NK-92 (cell line): ENCODE measurements around the gene SLC29A3.

ENCODE experiments used
- DNase-seq: peaks from one replicate; lab custom pipeline; 2025; ENCODE audit not compliant: unreplicated experiment; lab: John Stamatoyannopoulos, UW

The SLC29A3 gene

DNA sequence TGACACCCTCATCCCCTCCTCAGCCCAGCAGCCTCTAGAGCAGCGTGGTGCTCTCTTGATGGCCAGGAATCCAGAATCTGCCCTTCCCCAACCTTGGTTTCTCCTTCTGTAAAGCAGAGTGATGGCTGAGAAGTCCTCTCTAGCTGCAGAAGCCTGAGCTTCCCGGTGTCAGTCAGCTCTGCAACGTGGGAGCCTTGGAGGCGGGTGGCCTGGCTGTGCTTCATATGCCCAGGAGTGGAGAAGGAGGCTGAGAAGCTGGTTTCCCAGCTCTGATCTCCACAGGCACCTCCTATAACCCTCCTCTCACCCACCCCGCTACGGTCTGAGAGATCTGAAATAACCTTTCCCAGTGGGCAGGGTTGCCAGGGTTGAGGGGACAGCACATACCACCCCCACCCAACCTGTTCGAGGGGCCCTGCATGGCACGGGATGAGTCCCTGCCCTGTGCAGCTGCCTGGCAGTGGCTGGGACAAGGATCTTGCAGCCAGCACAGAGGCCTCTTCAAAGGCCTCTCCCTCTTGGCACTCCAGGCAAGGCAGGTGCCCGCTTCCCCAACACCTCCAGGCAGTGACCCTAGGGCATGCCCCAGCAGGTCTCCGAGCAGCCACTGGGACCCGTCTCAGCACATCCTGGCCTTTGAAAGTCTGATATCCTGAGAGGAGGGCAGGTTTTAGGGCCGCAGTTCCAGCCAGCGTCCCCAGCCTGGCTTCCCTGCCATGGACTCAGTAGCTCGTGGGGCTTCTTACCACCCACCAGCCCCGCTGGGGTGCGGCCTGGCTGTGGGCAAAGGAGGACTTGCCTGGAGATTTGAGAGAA, 18.3 kb upstream of the SLC29A3 start:
- DNase-seq, result no peak

DNA sequence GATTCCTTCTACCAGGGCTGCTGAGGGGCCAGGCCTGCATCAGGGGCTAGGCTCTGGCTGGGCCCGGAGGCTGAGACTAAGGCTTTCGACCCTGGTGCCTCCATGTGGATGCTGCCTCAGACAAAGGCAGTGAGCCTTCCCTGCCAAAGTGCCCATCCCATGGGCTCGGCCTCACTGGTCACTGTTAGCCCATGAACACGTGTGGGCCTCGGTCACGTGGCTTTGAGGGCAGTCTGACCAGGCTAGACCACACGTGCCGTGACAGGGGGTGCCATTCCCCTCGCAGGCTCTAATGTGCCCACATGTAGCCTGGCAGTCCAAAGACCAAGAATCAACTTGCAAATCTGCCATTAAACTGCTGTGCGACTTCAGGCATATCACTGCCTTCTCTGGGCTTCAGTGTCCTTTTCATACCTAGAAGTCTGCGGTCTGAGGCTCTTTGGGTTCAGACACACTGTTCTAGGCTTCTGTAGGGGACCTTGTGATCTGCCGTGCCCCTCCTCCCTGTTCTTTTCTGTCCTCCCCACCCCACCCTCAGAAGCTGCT, 17.6 kb upstream of the SLC29A3 start:
- no peak for DNase-seq

DNA sequence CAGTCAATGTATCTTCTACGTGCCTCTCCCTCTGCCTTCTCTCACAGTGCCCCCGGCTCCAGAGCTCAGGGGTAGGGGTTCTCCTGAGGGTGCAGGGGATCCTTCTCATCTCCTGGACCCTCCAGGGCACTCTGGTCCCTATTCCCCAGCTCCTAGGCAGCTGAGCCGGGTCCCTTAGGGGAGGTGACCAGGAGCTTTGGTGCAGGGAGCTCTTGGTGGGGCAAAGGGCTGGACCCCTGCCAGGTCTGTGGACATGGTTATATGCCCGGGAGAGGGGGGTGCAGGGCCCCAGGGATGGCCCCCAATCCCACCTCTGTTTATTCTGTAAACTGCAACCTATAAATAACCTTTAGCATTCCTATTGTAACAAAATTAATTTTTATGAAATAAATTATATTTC, 16.6 kb upstream of the SLC29A3 start:
- no peak for DNase-seq

DNA sequence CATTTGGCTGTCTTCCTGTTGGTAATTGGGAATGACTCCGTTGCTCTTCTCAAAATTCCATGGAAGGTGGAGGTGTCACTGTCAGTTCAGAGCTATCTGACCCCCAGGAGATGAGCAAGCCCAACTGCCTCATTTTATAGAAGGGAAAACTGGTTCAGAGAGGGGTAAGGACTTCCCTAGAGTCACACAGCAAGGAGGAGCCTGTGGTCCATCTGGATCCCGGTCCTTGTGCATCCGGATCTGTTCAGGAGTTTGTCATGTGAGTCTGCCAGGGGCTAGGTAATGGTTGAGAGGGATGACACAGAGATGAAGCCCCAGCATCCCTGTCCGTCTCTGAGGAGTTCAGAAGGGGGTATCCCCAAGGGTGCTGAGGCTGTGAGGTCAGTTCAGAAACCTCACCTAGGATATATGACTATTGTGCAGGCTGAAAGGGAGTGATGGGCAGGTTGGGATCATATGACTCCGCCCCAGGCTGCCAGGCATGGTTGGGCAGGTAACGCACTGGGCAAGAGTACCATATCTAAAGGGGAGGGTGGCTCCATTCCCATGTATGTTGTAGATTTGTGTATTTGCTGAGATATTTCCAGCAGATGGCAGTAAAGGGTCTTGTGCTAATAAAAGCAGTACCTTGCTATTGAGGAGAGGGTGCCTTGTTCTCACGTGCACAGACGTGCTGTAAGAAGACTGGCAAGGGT, 16.0 kb upstream of the SLC29A3 start:
- no peak for DNase-seq

DNA sequence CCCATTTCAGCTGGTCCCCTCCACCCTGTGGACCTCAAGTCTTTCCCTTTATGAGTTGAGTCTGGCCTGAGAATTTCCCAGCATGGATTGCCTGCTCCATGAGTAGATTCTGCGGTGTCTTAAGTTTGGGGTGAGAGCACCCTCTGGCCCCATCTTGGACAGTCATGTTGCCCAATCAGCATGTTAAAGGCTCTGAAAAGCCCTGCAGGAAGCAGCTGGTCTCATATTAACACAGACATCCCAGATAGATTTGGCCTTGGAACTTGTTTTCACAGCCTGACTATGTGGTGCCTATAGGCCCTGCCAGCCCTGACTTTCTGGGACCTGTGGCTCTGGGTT, 15.5 kb upstream of the SLC29A3 start:
- DNase-seq, result no peak

DNA sequence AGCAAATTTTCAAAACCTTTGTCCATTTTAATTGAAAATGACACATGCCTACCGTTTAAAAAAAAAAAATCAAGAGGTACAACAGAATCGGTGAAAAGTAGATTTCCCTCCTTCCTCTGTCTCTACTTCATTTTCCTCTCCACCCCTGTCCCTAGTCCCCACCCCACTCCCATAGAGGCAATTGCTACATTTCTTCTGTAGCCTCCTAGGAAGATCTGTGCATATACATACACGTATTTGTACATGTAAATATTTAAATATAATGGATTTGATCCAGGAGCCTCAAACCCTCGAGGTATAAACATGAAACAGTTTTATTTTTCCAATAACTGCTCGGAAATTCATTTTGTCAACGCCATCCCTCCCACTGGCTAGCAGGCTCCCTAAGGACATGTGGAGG, 14.1 kb upstream of the SLC29A3 start:
- no peak for DNase-seq

DNA sequence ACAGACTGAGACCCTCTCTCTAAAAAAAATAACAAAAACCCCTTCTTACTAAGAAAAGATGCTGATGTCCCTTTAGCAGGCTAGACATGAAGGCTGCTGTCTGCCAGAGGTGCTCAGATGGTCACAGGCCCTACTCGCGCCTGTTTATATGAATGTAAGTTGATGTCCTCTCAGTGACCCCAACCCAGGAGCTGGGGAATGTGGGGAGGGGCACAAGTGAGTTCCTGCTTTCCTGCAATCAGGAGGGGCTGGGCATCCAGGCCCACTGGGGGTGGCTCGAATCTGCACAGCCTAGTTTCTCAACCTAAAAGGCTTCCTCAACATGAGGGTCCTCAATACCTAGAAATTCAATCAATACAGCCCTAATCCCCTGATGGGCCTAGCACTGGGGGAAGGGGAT, 12.1 kb upstream of the SLC29A3 start:
- DNase-seq, result no peak

DNA sequence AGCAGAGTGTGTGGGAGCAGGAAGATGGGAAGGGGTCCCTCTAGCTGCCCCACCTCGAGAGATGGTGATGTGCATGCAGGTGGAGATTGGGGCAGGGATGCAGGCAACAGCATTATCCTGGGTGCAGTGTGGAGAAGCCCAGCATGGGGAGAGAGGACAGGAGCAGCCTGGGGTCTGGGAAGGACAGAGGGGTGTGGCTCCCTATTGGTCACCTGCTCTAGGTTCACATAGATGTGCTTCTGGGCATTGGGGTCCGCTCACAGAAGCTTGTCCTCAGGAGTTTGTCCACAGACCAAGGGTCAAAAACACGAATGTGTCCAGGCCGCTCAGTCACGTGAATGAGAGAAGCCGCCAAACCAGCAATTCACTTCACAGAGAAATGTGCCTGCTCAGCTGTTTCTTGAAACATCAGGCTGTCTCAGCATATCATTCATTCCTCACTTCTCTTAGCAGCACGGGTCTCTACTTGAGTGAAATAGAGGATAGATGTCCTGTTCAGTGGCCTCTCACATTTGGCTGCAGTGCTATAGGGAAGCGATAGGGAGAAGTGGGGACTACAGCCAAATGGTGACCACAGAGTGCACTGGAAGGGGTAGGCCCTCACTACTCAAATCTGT, 11.5 kb upstream of the SLC29A3 start:
- no peak for DNase-seq

DNA sequence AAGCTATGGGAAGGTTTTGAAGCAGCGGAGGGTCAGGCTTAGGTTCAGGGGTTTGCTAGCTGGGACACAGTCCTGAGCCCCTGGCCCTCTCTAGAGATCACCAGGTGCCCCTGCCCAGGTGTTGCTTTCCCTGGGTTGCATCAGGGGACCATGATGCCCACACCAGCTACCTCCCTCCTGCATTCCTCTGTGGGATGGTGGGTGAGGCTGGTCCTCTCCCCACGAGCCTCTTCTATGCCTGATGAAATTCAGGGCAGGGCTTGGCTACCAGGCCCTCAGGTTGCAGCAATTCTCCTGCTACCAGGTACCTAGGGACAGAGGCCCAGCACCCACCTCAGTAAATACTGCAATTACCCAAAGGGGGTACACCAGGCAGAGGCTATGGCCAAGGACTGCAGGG, 10.8 kb upstream of the SLC29A3 start:
- no peak for DNase-seq

DNA sequence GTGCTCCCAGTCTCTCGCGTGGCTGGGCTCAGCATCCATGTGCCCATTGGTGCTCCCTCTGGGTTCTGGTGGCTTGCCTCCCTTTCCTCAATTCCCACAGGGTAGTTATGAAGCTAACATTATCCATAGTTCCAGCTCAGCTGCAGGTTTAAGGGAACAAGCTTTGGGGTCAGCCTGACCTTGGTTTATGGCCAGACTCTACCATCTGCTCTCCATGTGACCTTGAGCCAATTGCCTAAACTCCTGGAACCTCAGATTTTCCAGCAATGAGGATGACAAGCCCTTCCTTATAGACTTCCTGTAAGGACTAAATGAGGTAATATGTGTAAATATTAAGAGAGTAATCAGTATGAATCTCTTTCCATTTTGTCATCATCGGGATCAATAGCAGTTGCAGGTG, 10.1 kb upstream of the SLC29A3 start:
- no peak for DNase-seq

DNA sequence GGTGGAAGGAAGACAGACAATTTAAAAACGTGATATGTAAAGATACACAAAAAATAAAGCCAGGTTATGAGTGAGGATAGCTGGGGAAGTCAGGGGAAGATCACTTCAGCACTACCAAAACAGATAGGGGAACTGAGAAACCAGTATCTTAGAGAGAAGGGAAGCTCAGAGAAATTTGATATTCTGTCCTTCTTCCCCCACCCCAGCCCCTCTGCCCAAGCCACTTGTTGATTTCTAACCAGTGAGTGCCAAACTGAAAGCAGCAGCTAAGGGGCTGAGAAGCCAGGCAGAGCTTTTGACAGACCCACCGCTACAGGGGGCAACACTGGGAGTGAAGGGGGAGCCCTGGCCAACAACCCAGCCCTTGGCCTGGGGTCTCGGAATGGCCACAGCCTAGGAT, 9.1 kb upstream of the SLC29A3 start:
- DNase-seq, result no peak

DNA sequence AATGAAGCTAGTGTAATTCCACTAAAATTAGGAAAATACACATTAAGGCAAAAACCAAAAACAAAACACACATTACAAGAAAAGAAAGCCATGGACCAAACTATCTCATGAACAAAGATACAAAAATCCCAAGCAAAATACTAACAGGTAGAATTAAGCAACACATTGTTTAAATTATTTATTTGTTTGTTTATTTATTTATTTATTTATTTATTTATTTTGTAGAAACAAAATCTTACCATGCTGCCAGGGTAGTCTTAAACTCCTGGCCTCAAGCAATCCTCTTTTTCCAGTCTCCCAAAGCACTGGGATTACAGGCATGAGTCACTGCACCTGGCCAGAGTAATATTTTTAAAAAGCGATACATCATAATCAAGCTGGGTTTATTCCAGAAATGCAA, 6.8 kb upstream of the SLC29A3 start:
- no peak for DNase-seq

DNA sequence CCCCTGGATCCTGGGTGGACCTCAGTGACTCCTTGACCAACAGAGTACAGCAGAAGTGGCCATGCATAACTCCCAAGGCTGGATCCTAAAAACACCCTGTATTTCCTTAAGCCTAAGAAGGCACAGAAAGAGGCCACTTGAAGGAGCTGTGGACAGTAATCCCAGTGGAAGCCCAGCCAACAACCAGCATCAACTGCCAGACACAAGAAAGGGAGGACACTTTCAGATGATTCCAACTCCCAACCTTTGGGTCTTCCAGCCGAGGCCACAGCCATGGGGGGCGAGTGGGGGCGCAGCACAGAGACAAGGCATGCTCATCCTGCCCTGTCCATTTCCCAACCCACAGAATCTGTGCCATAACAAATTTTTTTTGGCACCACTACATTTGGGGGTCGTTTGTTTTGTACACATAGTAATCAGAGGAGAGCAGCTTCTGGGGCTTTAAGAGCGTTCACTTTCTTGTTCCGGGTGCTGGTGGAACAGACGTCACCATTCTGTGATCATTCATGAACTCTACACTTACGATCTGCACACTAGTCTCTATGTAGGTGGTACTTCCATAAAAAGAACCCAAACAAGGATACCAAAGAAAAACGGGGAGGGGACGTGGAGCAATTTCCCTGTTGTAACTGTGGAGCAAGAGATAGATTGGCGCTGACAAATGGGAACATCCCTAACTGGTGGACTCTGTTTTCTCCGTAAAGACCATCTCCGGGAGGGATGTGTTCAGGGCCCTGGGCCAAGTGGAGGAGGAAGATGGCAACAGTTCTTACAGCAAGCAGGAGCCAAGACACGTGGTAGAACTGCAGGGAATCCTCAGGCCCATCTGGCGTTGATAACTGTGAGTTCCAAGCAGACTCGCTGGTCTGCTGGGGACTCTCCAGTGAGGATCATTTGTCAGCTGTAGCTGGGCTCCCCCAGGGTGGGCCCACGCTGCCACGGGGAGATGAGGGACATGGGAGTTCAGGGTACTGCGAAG, 6.0 kb upstream of the SLC29A3 start:
- no peak for DNase-seq

DNA sequence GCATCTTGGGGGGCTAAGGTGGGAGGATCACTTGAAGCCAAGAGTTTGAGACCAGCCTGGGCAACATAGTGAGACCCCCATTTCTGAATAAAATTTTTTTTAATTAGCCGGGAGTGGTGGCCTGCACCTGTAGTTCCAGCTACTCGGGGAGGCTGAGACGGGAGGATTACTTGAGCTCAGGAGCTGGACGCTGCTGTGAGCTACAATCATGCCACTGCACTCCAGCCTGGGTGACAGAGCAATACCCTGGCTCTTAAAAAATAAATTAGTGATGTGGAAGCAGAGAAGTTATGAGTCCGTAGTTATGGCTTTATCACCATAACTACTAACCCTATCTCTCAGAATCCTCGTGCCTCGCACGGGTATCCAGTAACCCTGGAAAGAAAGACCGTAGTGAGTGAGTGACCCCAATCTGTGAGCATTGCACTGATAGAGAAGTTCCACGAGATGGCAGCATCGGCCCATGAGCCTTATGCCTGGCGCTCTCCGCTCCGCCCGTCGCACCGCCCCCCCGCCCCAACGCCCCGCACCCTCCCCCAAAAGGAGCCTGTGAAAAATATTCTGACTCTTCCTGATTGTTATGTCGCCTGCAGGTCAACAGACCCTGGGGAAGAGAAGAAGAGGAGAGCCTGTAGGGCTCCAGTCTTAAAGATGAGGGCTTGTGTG, 4.9 kb upstream of the SLC29A3 start:
- no peak for DNase-seq

DNA sequence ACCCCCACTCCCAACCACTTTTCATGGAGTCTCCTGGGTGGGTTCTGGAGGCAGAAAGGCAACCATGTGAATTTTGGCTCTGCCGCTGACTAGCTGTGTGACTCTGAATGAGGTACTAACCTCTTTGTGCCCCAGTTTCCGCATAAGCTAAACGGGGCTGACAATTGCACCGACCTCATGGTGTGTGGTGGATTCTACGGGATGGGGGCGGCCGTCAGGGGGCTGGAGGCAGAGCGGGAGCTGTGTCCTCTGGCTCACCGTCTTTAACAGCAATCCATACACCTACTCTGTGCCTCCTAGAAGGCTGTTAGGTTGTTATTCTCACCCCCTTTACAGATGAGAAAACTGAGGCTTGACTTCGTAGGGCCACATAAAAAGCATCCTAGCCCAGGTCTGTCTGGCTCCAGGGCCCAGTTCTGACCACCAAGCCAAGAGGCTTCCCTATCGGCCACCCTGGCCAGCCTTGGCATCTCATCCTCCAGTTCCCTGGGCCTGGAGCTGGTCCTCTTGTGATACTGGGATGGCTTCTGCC, 4.3 kb upstream of the SLC29A3 start:
- no peak for DNase-seq

DNA sequence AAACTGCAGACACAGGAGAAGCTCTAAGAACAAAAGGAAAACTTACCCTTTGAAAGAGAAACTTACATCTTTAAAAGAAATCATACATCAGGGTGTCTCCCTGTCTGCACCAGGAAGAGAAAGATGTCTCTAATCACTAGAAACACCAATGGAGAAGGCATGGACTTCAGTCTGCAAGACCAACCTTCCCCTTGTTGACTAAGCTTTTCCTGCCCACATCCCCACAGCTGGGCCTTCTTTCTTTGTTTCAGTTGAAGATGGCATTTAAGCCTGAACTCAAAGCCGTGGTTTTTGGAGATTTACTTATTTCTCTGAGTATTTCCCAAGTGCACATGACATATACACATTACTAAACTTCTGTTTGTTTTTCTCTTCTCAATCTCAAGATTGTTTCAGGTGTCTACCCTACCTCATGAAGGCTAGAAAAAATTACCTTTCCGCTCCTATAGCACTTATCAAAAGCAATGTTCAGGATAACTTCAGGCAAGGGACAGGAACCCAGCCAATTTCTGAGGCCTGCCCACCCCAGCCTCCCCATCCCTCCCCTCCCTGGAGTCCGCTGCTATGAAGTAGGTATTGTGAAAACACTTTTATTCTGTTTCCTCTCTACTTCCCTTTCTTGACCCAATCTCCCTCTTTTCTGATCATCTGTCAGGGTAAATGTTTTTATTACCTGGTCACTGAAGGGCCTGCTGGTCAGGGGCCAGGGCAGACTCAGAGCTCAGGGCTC, 2.8 kb upstream of the SLC29A3 start:
- DNase-seq, result no peak

DNA sequence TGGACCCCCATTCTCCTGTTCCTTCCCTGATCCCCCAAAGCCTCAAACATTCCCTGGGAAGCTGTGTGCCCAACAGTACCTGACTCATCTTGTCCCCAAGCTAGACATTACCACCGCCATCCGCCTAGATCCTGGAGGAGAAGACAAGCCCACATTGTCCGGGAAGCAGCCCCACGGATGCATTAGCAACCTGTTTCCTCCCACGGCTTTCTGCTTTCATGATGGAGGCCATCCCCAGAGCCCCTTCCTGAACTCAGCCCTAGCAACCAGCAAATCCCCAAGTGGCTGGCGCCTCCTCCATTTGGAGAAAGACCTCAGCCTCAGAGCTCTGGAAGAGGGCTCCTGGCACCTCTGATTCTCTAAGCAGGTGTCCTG, 2.3 kb upstream of the SLC29A3 start:
- DNase-seq, result no peak

DNA sequence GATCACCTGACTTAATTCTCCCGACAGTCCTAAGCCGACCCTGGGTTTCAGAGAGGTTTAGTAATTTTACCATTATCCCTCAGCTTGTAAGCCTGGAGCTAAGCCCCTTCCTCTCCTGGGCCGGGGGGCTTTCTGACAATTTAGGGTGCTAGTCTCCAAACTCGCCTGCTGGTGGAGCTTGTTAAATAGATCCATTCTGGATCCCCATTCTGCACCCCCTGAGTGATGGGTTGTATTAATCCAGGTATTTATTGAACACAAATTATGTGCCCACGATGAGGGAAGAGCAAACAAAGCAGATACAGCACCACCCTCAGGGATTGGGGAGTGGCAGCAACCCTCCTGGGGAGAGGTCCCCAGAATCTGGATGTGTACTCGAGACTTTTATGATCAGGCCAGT, 1.3 kb upstream of the SLC29A3 start:
- DNase-seq, result no peak

DNA sequence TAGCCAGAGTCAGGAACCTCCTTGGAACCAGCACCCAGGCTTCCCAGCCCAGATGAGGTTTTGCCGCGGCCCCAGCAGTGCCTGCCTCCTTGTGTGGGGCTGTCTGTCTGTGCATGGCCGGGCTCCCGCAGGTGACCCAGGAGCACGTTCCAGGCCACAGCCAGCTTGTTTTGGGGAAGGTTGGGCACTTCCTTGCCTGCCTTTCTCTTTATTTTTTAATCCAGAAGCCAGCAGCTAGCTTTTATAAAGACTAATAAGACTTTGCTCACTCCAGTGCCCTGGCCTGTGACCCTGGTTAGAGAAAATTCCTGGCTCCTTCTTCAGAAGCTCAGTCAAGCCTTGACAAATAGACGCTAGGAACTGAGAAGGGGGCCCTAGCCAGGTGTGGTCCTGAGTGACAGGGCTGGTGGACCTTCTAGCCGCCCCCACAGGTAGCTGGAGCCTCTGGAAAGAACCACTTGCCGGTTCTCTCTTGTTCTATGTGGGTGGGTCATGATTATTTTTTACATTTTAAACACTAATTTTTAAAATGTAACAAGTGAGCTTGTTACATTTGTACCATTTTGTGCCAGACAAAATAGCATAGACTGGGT, 837 bp downstream of the SLC29A3 start:
- no peak for DNase-seq
